HepG2 (cell line): Measurements from ENCODE around the gene SMYD1. TPM values are rescaled to one million over a fixed set of nuclear protein-coding genes. Genes with fewer than 3 reads are reported as not detected.
A peak's percentile ranks its signal among the peaks of the same experiment; 100 is the strongest.

Experiments used
- ATAC-seq: fragments of 200-7000 bp; cut with Tn5 transposase; 3 replicates; pipeline ENCODE4 v1.9.1; 2020; ENCODE audit warnings: mild to moderate bottlenecking, moderate library complexity
- BruUV-seq: library from RNA; stranded (reverse); fragments of 400-500 nt; replicated peaks from 2 replicates; lab custom pipeline; 2021; lab: Mats Ljungman, UMichigan
- CTCF ChIA-PET: fragments of 300-600 bp; formaldehyde crosslinking; extraction: SDS; loops from one replicate; lab custom pipeline; 2021; ENCODE audit warnings: low total read pairs, inconsistent platforms, low intra/inter-chr PET ratio; lab: Yijun Ruan, JAX
- POLR2A ChIA-PET: fragments of 350-600 bp; sonication (Branson Sonifier 250); formaldehyde crosslinking; loops from one replicate; lab custom pipeline; 2020; ENCODE audit warnings: antibody characterized with exemption, inconsistent platforms; lab: Yijun Ruan, JAX
- DNase-seq: peaks from one replicate; pipeline ENCODE4 v3.0.0-alpha.2; 2015; ENCODE audit warnings: low spot score
- FAIRE-seq: peaks from 3 replicates; lab custom pipeline; 2011; peaks lifted over from hg19 to GRCh38; lab: Jason Lieb, UNC
- H2AFZ ChIP-seq: one replicate; pipeline ENCODE4 v1.6.1; 2011; ENCODE audit warnings: low read length, inconsistent platforms
- H3K27ac ChIP-seq: fragments of 300-600 bp; 3 replicates; pipeline ENCODE4 v1.8.0; 2011; ENCODE audit warnings: mixed run types, mild to moderate bottlenecking, mixed read lengths, low read length, inconsistent platforms; ENCODE audit not compliant: insufficient read depth; ENCODE audit errors: extremely low read length
- H3K27me3 ChIP-seq, 2 experiments: fragments of 200-600 bp in 1 of 2; 2 replicates in 1 of 2; 3 replicates in 1 of 2; pipeline versions ENCODE4 v1.6.0 to v1.8.0; 2011; ENCODE audit warnings: low read length in 2 of 2, mild to moderate bottlenecking in 2 of 2, moderate library complexity in 2 of 2, inconsistent platforms in 1 of 2; ENCODE audit not compliant: insufficient read depth in 2 of 2, control insufficient read depth in 1 of 2
- H3K36me3 ChIP-seq, 2 experiments: fragments of 200-600 bp in 1 of 2; replicated peaks in 1 of 2; 2 replicates in 1 of 2; 3 replicates in 1 of 2; pipeline versions ENCODE4 v1.5.1 to v1.8.0; 2011; ENCODE audit warnings: low read length in 2 of 2, inconsistent platforms in 1 of 2; ENCODE audit not compliant: insufficient read depth in 2 of 2, control insufficient read depth in 1 of 2
- H3K4me1 ChIP-seq: 2 replicates; pipeline ENCODE4 v1.5.1; 2012; ENCODE audit warnings: low read length, inconsistent platforms; ENCODE audit not compliant: insufficient read depth
- H3K4me2 ChIP-seq: 2 replicates; pipeline ENCODE4 v1.6.0; 2011; ENCODE audit warnings: low read depth, low read length, inconsistent platforms
- H3K4me3 ChIP-seq, 3 experiments: fragments of 200-600 bp in 1 of 3; sonication (generic), shearing (Covaris generic) in 1 of 3; replicated peaks in 1 of 3; 2 replicates each; pipeline ENCODE4 v1.5.1; 2011 to 2016; ENCODE audit warnings: low read length in 3 of 3, inconsistent platforms in 2 of 3, low read depth in 2 of 3, mild to moderate bottlenecking in 2 of 3, control low read depth in 1 of 3, mixed read lengths in 1 of 3; ENCODE audit not compliant: insufficient read depth in 1 of 3
- H3K79me2 ChIP-seq: one replicate; pipeline ENCODE4 v1.6.1; 2011; ENCODE audit warnings: low read length, inconsistent platforms; ENCODE audit not compliant: insufficient read depth
- H3K9ac ChIP-seq: 2 replicates; pipeline ENCODE4 v1.6.0; 2011; ENCODE audit warnings: mild to moderate bottlenecking, low read depth, low read length, inconsistent platforms; ENCODE audit not compliant: insufficient read depth
- H3K9me3 ChIP-seq: 2 replicates; pipeline ENCODE4 v1.5.1; 2012; ENCODE audit warnings: mild to moderate bottlenecking, low read length
- H4K20me1 ChIP-seq: 2 replicates; pipeline ENCODE4 v1.6.0; 2011; ENCODE audit warnings: inconsistent platforms, mild to moderate bottlenecking, low read length, moderate library complexity; ENCODE audit not compliant: insufficient read depth
- ZNF263 ChIP-seq: sonication (generic); formaldehyde crosslinking; IDR thresholded peaks from 2 replicates; pipeline ENCODE4 v1.4.0; 2020; ENCODE audit warnings: missing genetic modification reagents
- WGBS: methylation state at CpG from one replicate; pipeline ENCODE4 v1.1.6; 2017; ENCODE audit warnings: low lambda C conversion rate; 5-methylcytosine and 5-hydroxymethylcytosine counted together
- in situ Hi-C: cut with HindIII; loops from 2 replicates; pipeline ENCODE4 v1.10.0; 2017; ENCODE audit warnings: low pct_unique_long_range_greater_than_20kb; ENCODE audit not compliant: extremely low pct_ligation_motif_present
- intact Hi-C: fragments of 100-400 bp; cut with micrococcal nuclease; formaldehyde crosslinking; loops from one replicate; pipeline ENCODE4 v1.10.0; 2022; ENCODE audit not compliant: unreplicated experiment
- polyA plus RNA-seq, 8 experiments: library from polyadenylated mRNA; depleted of rRNA in 3 of 8; stranded (reverse) in 7 of 8; unstranded in 1 of 8; fragments of >200 nt; fragmentation: Illumina TruSeq in 4 of 8; extraction: Trizol in 4 of 8; gene quantifications; 2 replicates each; pipeline versions ENCODE4 v1.2.1 to v1.2.3, GENCODE V29; 2011 to 2016; ENCODE audit warnings: low read depth in 4 of 8, missing spikeins in 1 of 8, mixed read lengths in 1 of 8; ENCODE audit not compliant: insufficient read depth in 1 of 8
- total RNA-seq, 5 experiments: library from RNA; depleted of rRNA; stranded (reverse); fragments of >200 nt; fragmentation: Illumina TruSeq; extraction: Trizol; gene quantifications; 2 replicates each; pipeline ENCODE4 v1.2.3, GENCODE V29; 2016; ENCODE audit warnings: low read depth in 1 of 5
- TF ChIP-seq, protein P1 (sequence below): fragments of 450-650 bp; IDR thresholded peaks from 2 replicates; pipeline ENCODE4 v1.6.1; 2016
- TF ChIP-seq, protein P2 (sequence below): sonication (generic); formaldehyde crosslinking; IDR thresholded peaks from 2 replicates; pipeline ENCODE4 v1.5.0; 2020; ENCODE audit warnings: mild to moderate bottlenecking, missing genetic modification reagents, borderline replicate concordance

SMYD1 gene
- total and polyA plus RNA-seq, 2 of the 13 experiments (the other 11 are each of a cell fraction or from before 2014, with no cell fraction given), result not detected

DNA sequence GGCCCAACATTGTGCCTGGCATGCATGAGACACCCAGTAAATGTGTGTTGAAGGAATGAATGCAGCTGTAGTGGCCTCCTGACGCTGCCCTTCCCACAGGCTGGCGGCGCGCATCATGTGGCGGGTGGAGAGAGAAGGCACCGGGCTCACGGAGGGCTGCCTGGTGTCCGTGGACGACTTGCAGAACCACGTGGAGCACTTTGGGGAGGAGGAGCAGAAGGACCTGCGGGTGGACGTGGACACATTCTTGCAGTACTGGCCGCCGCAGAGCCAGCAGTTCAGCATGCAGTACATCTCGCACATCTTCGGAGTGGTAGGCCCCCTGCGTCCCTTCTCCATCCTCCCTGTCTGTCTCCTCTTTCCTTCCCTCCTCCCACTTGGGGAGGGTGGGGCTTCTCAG lies 20.1 kb downstream of the SMYD1 start:
- Histone ChIP-seq H2AFZ (no peak overlapping the region), H3K4me1 (peaks cover 5% of the 10 kb centered on the region), H3K9me3 (no peaks in the 10 kb centered on the region), H4K20me1 (no peaks in the 10 kb centered on the region), H3K36me3 (no peaks in the 10 kb centered on the region), H3K4me3 (no peak overlapping the region), H3K27ac (no peak overlapping the region), H3K9ac (no peak overlapping the region), H3K4me2 (no peak overlapping the region), H3K79me2 (no peaks in the 10 kb centered on the region), H3K27me3 (peaks cover 0 to 16% of the 10 kb centered on the region in 2 experiments; a peak in 2 of 5 replicates)
- no TSS peak for BruUV-seq
- POLR2A ChIA-PET, result no interaction called here
- CTCF ChIA-PET, result no interaction called here
- in situ Hi-C loops (no loop called here), intact Hi-C loops (no loop called here)
- 56% methylated on average over 16 of the region's 17 CpGs for WGBS
- TF ChIP-seq, protein P1, sequence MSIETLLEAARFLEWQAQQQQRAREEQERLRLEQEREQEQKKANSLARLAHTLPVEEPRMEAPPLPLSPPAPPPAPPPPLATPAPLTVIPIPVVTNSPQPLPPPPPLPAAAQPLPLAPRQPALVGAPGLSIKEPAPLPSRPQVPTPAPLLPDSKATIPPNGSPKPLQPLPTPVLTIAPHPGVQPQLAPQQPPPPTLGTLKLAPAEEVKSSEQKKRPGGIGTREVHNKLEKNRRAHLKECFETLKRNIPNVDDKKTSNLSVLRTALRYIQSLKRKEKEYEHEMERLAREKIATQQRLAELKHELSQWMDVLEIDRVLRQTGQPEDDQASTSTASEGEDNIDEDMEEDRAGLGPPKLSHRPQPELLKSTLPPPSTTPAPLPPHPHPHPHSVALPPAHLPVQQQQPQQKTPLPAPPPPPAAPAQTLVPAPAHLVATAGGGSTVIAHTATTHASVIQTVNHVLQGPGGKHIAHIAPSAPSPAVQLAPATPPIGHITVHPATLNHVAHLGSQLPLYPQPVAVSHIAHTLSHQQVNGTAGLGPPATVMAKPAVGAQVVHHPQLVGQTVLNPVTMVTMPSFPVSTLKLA, result peak; percentile 18; the same call in 1 of the 2 replicates
- TF ChIP-seq ZNF263 (CRISPR knock-in tag), result peak; percentile 59; the same call in 1 of the 2 replicates
- TF ChIP-seq, protein P2, sequence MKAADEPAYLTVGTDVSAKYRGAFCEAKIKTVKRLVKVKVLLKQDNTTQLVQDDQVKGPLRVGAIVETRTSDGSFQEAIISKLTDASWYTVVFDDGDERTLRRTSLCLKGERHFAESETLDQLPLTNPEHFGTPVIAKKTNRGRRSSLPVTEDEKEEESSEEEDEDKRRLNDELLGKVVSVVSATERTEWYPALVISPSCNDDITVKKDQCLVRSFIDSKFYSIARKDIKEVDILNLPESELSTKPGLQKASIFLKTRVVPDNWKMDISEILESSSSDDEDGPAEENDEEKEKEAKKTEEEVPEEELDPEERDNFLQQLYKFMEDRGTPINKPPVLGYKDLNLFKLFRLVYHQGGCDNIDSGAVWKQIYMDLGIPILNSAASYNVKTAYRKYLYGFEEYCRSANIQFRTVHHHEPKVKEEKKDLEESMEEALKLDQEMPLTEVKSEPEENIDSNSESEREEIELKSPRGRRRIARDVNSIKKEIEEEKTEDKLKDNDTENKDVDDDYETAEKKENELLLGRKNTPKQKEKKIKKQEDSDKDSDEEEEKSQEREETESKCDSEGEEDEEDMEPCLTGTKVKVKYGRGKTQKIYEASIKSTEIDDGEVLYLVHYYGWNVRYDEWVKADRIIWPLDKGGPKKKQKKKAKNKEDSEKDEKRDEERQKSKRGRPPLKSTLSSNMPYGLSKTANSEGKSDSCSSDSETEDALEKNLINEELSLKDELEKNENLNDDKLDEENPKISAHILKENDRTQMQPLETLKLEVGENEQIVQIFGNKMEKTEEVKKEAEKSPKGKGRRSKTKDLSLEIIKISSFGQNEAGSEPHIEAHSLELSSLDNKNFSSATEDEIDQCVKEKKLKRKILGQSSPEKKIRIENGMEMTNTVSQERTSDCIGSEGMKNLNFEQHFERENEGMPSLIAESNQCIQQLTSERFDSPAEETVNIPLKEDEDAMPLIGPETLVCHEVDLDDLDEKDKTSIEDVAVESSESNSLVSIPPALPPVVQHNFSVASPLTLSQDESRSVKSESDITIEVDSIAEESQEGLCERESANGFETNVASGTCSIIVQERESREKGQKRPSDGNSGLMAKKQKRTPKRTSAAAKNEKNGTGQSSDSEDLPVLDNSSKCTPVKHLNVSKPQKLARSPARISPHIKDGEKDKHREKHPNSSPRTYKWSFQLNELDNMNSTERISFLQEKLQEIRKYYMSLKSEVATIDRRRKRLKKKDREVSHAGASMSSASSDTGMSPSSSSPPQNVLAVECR (CRISPR knock-in tag), result no peak
- ATAC-seq (no peak), DNase-seq (no peak), FAIRE-seq (no peak)
